Right ventricle myocardium inferior (tissue), 1 donor: ENCODE measurements around the gene LRRIQ4. TPM values are rescaled to one million over a fixed set of nuclear protein-coding genes. Genes with fewer than 3 reads are reported as not detected.

Experiments
- ATAC-seq: fragments of 200-7000 bp; cut with Tn5 transposase; one replicate; pipeline ENCODE4 v1.9.1; 2020; ENCODE audit warnings: mild to moderate bottlenecking, moderate library complexity
- DNase-seq: peaks from one replicate; pipeline ENCODE4 v3.0.0; 2021; ENCODE audit errors: missing footprints
- intact Hi-C: fragments of 100-400 bp; cut with DNase I; formaldehyde crosslinking; loops from one replicate; pipeline ENCODE4 v1.11.0; 2022
- total RNA-seq: library from RNA; stranded (reverse); fragmentation: NEBNext Ultra II Directional; extraction: Animal tissue kit (Norgen Biotek cat#: 25700); gene quantifications from one replicate; pipeline ENCODE4 v1.2.1, GENCODE V29; 2021
- donor health status: DM: no; HTN: yes; CAD: no; lungs with severe emphysema.

Gene LRRIQ4
- total RNA-seq, 1 donor from 2014 or later: not detected

- DNase-seq: no peak
- intact Hi-C loops: no loop called here
- ATAC-seq: no peak
Observed at GRCh38 chr3:169841171-169841570, 28.5 kb downstream of the LRRIQ4 start.

- intact Hi-C loops: no loop called here
- ATAC-seq (no peak), DNase-seq (no peak)
Observed at GRCh38 chr3:169842960-169843359, 30.3 kb downstream of the LRRIQ4 start.

DNA sequence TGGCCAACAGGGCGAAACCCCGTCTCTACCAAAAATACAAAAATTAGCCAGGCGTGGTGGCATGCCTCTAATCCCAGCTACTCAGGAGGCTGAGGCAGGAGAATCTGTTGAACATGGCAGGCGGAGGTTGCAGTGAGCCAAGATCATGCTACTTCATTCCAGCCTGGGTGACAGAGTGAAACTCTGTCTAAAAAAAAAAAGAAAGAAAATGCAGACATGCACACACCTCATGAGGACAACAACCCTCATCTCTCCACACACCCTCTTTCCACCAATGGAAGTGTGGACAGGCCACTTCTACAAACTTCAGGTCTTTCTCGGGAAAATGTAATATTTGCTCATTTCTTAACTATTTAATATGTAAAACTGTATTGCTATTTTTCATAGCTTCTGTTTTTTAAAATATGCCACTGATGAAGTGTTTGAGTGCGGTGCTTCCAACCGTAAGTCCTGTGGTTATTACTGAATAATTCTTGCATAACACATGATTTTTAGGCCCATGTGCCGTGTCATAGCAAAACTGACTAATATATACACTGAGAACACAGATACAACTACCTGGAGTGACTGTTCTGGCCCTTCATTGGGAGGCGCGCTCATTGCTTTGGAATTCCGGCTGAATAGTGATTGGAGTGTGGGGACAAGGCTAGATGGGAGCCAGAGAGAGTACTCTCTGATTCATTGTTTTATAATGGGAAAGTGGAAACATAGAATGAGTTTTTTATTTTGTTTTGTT is 34.0 kb downstream of the LRRIQ4 start:
- intact Hi-C loops: no loop called here
- no peak for ATAC-seq
- DNase-seq: no peak

DNA sequence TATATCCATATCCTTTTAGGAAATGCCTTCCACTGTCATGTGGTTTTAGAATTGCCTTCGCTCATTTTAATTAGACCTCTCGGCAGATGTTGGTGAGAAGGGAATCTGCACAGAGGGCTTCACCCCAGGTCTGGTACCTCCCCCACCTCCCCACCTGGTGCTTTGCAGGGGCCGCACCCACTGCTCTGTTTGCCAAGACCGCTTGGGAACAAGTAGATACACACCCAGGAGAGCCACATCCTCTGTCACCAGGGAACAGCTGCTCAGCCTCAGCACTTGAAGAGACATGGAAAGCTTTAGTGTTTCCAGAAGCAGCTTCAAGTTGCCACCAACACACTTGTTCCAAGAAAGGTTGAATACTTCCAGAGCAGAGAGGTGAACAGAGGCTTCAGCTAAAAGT is 35.2 kb downstream of the LRRIQ4 start:
- intact Hi-C loops: no loop called here
- DNase-seq: no peak
- peak; percentile 42 for ATAC-seq

GRCh38 chr3:169848741-169849140 is 36.1 kb downstream of the LRRIQ4 start:
- intact Hi-C loops: no loop called here
- ATAC-seq (no peak), DNase-seq (no peak)

- intact Hi-C loops: no loop called here
- ATAC-seq (no peak), DNase-seq (no peak)
Observed at GRCh38 chr3:169850618-169851017, 37.9 kb downstream of the LRRIQ4 start.

DNA sequence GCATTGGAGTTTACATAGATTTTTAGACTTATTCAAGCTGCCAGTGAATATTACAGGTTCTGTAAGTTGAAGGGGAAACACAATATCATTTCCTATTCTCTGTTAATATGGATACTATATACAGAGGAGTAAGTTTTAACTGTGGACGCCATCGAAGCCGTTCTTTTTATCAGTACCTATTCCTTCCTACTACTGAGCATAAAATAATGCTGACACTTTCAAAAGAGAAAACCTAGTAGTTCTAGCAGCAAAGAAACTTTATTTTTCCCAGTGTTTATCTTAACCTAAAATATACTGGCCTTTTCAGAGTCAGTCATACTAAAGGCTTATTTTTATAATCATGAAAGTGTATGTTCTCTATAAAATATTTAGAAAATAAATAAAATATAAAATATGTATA is 42.8 kb downstream of the LRRIQ4 start:
- ATAC-seq (no peak), DNase-seq (no peak)
- intact Hi-C loops: no loop called here

GRCh38 chr3:169857811-169858210 is 45.1 kb downstream of the LRRIQ4 start:
- DNase-seq (no peak), ATAC-seq (no peak)
- intact Hi-C loops: no loop called here

DNA sequence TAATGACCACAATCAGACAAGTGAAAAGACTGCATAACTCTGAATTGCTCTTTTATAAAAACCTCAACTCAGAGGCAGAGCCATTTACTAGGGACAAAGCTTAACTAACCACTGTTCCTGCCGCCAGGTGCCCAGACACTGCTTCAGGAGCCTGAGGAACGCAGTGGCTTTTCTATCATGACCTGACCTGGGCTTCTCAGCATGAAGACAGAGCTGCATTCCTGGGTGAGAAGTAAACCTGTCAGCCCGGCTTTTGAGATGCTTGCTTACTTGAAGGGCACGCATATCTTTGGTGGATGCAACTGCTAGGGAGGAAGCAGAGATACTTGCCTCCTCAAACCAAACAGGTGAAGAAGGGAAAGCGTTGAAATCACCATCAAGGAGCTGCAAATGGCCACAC is 49.2 kb downstream of the LRRIQ4 start:
- intact Hi-C loops: loop anchor here (10.0 kb wide), 1 partner anchor 173 kb away; the partner anchor contains the start of gene GPR160
- no peak for ATAC-seq
- no peak for DNase-seq

- intact Hi-C loops: loop anchor here (1.0 to 10.0 kb wide), 2 partner anchors 103 to 171 kb away; partner anchors contain the start of genes GPR160 and SEC62
- DNase-seq (no peak), ATAC-seq (peak; percentile 62)
Observed at GRCh38 chr3:169863458-169863899, 50.8 kb downstream of the LRRIQ4 start.

GRCh38 chr3:169864270-169864669 is 51.6 kb downstream of the LRRIQ4 start:
- intact Hi-C loops: loop anchor here (10.0 kb wide), 1 partner anchor 171 kb away; the partner anchor contains the start of gene GPR160
- DNase-seq: no peak
- ATAC-seq: no peak

DNA sequence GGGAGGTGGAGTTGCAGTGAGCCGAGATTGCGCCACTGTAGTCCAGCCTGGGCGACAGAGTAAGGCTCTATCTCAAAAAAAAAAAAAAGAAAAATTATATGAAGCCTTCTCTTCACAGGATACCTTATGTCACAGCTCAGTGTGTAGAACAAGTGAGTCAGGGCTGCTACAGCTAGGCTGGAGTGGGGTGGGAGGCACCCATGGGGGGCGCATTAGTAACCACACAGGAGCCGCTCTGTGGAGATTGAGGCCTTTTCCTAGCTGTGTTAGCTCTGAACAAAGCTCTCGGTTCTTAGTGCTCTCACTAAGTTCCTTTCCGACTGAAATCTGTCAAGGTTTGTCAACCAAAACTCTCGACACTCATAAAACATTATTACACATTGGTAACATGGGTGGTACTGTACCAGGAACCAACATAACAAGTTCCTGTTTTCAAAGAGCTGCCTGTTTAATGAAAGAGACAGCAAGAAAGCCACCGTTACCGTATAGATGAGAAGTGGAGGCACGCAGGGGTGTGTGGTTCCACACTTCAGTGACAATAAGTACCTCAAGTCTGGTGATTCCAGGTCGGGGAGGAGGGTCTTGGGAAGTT is 52.6 kb downstream of the LRRIQ4 start:
- no peak for DNase-seq
- no peak for ATAC-seq
- intact Hi-C loops: loop anchor here (10.0 kb wide), 1 partner anchor 170 kb away; the partner anchor contains the start of gene GPR160

- intact Hi-C loops: loop anchor here (10.0 kb wide), 1 partner anchor 167 kb away; the partner anchor contains the start of gene GPR160
- DNase-seq: no peak
- ATAC-seq: no peak
Observed at GRCh38 chr3:169867584-169868210, 55.0 kb downstream of the LRRIQ4 start.

DNA sequence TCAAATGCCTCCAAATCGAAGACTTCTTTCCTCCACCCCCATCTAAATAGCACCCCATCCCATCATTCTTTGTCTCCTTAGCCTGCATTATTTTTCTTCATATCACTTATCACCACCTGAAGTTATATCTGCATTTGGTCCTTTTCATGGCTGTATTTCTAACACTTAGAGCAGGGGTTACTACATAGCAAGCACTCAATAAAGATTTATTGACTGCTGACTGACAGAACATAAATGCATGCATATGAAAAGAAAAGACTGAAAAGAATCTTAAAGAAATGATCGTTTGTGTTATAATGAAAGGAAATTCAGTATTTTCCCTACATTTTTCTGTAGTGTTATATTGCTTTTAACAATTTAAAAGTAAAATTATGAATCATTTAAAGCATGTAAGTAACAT is 55.7 kb downstream of the LRRIQ4 start:
- DNase-seq (no peak), ATAC-seq (no peak)
- intact Hi-C loops: loop anchor here (10.0 kb wide), 1 partner anchor 166 kb away; the partner anchor contains the start of gene GPR160

- intact Hi-C loops: loop anchor here (10.0 kb wide), 1 partner anchor 165 kb away; the partner anchor contains the start of gene GPR160
- DNase-seq (no peak), ATAC-seq (no peak)
Observed at GRCh38 chr3:169869484-169870220, 57.0 kb downstream of the LRRIQ4 start, which contains the start of gene LRRC31. LRRC31 (minus strand) TSS chr3:169869935; CDS start chr3:169869807, 128 bp downstream.

GRCh38 chr3:169871129-169871886 is 58.6 kb downstream of the LRRIQ4 start:
- ATAC-seq (no peak), DNase-seq (no peak)
- intact Hi-C loops: no loop called here

DNA sequence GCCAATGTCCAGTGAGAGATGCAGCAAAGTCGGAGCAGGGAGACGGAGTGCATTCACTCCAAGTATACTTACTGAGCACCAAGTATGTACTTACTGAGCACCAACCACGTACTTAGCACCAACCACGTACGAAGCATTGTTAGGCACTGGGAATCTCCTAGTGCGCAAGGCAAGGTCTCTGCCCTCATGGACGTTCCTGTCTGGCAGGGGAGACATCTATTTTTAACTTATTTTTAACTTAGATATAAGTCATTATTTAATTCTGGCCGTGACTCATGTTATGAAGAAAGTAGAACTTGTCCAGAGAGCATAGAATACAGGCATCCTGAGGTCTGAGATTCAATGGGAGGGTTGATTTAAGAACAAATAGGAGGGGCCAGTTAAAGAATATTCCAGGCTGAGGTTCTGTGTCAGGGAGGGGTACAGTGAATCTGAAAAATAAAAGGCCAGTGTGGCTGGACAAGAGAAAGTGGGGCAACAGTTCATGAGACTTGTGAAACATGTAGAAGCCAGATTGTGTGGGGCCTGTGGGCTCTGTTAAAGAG is 66.4 kb downstream of the LRRIQ4 start:
- intact Hi-C loops: no loop called here
- ATAC-seq (no peak), DNase-seq (no peak)
